Esophagus (tissue), 2 donors: Measurements from ENCODE around the gene POLR1G. TPM values are rescaled to one million over a fixed set of nuclear protein-coding genes. Genes with fewer than 3 reads are reported as not detected.
"Not testable (repeated sequence)": the region's sequence is repeated elsewhere in the genome, so short reads cannot be mapped to it uniquely, and the experiment has no call there.

ENCODE experiments used
- H3K27ac ChIP-seq, 2 donors: one replicate each; pipeline ENCODE4 v1.5.1; 2013; ENCODE audit warnings: low read depth in 2 of 2, mild to moderate bottlenecking in 2 of 2, inconsistent platforms in 1 of 2, low read length in 1 of 2, moderate library complexity in 1 of 2
- H3K27me3 ChIP-seq, 2 donors: one replicate each; pipeline ENCODE4 v1.6.1; 2013; ENCODE audit warnings: low read length in 2 of 2, control low read depth in 1 of 2, mild to moderate bottlenecking in 1 of 2; ENCODE audit not compliant: insufficient read depth in 2 of 2, control insufficient read depth in 1 of 2
- H3K36me3 ChIP-seq, 2 donors: one replicate each; pipeline ENCODE4 v1.6.1; 2013; ENCODE audit warnings: low read length in 1 of 2; ENCODE audit not compliant: control insufficient read depth in 2 of 2, insufficient read depth in 2 of 2
- H3K4me1 ChIP-seq, 2 donors: one replicate each; pipeline ENCODE4 v1.6.1; 2013; ENCODE audit warnings: low read length in 1 of 2; ENCODE audit not compliant: control insufficient read depth in 2 of 2, insufficient read depth in 2 of 2
- H3K4me3 ChIP-seq, 2 donors: one replicate each; pipeline ENCODE4 v1.5.1; 2013; ENCODE audit warnings: low read length in 2 of 2, mild to moderate bottlenecking in 2 of 2, low read depth in 1 of 2, moderate library complexity in 1 of 2
- H3K9me3 ChIP-seq, 2 donors: one replicate each; pipeline ENCODE4 v1.6.1; 2013; ENCODE audit warnings: mild to moderate bottlenecking in 2 of 2, low read depth in 1 of 2, low read length in 1 of 2, moderate library complexity in 1 of 2; ENCODE audit not compliant: control insufficient read depth in 2 of 2, insufficient read depth in 1 of 2
- WGBS, 2 donors: extraction: QIAGEN DNeasy Blood & Tissue Kit; methylation state at CpG; one replicate each; pipeline ENCODE4 v1.1.7; 2013; 5-methylcytosine and 5-hydroxymethylcytosine counted together
- polyA plus RNA-seq, 2 donors: library from polyadenylated mRNA; stranded (reverse); fragments of 200-250 nt; gene quantifications; one replicate each; pipeline ENCODE4 v1.2.3, GENCODE V29; 2013
- donor health status: healthy with polysubstance abuse.
- donor health status: Bipolar disorder and iron deficiency.

The POLR1G gene
- polyA plus RNA-seq, 2 donors, result 6.3 to 6.8 TPM

DNA sequence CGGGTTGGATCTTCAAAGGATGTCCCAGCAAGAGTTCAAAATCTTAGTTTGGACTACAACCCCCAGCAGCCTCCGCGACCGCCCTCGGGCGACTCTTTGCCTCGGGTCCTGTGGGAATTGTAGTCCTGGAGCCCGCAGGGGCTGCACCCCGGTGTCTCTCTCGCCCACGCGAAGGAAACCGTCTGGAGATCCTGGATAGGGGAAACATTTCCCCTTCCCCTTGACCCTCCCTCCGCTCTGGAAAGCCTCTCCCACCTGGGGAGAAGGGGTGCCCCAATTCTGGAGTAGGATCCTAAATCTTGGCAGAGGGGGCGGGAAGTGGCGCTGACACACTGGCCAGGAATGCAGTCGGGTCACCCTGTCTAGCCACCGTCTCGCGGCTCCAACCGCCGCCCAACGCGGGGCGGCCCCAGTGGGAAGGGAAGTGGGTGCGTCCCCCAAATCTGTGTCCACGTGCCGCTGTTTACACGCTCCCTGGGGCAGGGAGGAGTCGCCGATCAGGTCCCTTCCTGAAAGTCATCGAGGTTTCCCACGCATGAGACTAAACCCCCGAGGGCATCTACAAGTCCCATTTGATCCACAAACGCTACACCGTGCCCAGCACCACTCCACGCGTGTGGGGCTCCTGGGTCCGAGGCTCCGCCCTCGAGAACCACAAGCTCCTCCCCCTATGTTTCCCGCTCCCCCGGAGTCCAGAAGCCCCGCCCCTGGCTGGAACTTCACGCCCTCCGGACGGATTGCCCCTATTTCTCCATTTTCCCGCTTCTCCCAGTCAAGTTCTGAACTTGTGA, 814 bp upstream of the POLR1G start:
- Histone ChIP-seq H3K4me3 (peak overlapping the region; percentile 84 to 93), H3K4me1 (no peaks in the 10 kb centered on the region), H3K36me3 (no peaks in the 10 kb centered on the region), H3K9me3 (no peaks in the 10 kb centered on the region), H3K27me3 (no peaks in the 10 kb centered on the region), H3K27ac (peak overlapping the region; percentile 98 to 99)
- WGBS, 2 donors, result 0% methylated on average over 48 of the region's 48 CpGs

DNA sequence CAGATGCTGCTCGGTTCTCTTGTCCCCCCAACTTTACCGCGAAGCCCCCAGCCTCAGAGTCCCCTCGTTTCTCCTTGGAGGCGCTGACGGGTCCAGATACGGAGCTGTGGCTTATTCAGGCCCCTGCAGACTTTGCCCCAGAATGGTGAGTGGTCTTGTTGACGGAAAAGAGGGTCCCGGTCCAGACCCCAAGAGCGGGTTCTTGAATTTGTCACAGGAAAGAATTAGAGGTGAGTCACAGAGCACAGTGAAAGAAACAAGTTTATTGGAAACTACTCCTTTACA, 589 bp downstream of the POLR1G start:
- H3K36me3 ChIP-seq, result no peaks in the 10 kb centered on the region
- H3K4me3 ChIP-seq, result peak overlapping the region; percentile 84 to 93
- no peaks in the 10 kb centered on the region for H3K27me3 ChIP-seq
- H3K4me1 ChIP-seq, result no peaks in the 10 kb centered on the region
- H3K9me3 ChIP-seq, result no peaks in the 10 kb centered on the region
- no peak overlapping the region for H3K27ac ChIP-seq
- WGBS, 2 donors, result 1% methylated on average over 10 of the region's 10 CpGs

DNA sequence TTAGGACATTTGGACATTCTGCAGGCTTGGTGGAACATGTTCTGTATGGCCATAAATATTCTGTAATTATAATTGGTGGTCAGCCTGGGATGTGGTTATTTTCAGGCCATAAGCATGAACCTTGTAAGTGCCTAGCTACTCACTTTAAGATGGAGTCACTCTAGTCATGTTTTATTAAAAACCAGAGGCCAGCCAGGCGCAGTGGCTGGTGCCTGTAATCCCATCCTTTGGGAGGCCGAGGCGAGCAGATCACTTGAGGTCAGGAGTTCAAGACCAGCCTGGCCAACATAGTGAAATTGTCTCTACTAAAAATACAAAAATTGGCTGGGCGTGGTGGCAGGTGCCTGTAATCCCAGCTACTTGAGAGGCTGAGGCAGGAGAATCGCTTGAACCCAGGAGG, 1.1 kb downstream of the POLR1G start:
- WGBS, 2 donors, result 74 to 76% methylated on average over 5 of the region's 5 CpGs
- H3K27me3 ChIP-seq, H3K4me1 ChIP-seq, H3K9me3 ChIP-seq, H3K36me3 ChIP-seq, H3K27ac ChIP-seq: not testable (repeated sequence)
- peak overlapping the region in 1 of 2 donors; percentile 93 for H3K4me3 ChIP-seq

DNA sequence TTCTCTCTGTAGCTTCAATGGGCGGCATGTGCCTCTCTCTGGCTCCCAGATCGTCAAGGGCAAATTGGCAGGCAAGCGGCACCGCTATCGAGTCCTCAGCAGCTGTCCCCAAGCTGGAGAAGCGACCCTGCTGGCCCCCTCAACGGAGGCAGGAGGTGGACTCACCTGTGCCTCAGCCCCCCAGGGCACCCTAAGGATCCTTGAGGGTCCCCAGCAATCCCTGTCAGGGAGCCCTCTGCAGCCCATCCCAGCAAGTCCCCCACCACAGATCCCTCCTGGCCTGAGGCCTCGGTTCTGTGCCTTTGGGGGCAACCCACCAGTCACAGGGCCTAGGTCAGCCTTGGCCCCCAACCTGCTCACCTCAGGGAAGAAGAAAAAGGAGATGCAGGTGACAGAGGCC, 1.7 kb downstream of the POLR1G start:
- Histone ChIP-seq H3K27ac (no peak overlapping the region), H3K4me3 (no peak overlapping the region), H3K36me3 (no peaks in the 10 kb centered on the region), H3K4me1 (no peaks in the 10 kb centered on the region), H3K27me3 (no peaks in the 10 kb centered on the region), H3K9me3 (no peaks in the 10 kb centered on the region)
- 85 to 87% methylated on average over 8 of the region's 8 CpGs for WGBS, 2 donors

DNA sequence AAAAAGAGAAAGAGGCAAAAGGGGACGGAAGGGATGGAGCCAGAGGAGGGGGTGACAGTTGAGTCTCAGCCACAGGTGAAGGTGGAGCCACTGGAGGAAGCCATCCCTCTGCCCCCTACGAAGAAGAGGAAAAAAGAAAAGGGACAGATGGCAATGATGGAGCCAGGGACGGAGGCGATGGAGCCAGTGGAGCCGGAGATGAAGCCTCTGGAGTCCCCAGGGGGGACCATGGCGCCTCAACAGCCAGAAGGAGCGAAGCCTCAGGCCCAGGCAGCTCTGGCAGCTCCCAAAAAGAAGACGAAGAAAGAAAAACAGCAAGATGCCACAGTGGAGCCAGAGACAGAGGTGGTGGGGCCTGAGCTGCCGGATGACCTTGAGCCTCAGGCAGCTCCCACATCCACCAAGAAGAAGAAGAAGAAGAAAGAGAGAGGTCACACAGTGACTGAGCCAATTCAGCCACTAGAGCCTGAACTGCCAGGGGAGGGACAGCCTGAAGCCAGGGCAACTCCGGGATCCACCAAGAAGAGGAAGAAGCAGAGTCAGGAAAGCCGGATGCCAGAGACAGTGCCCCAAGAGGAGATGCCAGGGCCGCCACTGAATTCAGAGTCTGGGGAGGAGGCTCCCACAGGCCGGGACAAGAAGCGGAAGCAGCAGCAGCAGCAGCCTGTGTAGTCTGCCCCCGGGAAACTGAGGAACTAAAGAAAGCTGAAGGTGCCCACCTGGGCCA, 2.5 kb downstream of the POLR1G start:
- 78 to 85% methylated on average over 15 of the region's 15 CpGs for WGBS, 2 donors
- no peaks in the 10 kb centered on the region for H3K4me1 ChIP-seq
- peaks cover 0 to 2% of the 10 kb centered on the region in 2 donors for H3K36me3 ChIP-seq
- H3K27me3 ChIP-seq, result no peaks in the 10 kb centered on the region
- H3K27ac ChIP-seq, result no peak overlapping the region
- no peak overlapping the region for H3K4me3 ChIP-seq
- no peaks in the 10 kb centered on the region for H3K9me3 ChIP-seq

DNA sequence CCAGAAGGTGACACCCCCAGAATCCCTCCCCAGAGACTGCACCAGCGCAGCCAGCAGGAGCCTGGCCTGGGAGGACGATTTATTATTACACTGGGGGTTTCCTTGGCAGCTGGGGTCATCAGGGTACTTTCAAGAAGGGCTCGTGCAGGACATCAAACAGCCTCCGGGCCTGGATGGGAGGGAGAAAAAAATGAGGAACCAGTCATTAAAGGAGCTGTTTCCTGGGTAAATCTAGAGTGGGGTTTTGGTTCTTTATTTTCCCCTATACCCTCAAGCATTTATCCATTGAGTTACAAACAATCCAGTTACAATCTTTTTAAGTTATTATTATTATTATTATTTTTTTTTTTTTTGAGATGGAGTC, 3.1 kb downstream of the POLR1G start:
- Histone ChIP-seq H3K27ac (no peak overlapping the region), H3K9me3 (no peaks in the 10 kb centered on the region), H3K4me1 (no peaks in the 10 kb centered on the region), H3K4me3 (no peak overlapping the region), H3K36me3 (peaks cover 3% of the 10 kb centered on the region in 2 donors), H3K27me3 (no peaks in the 10 kb centered on the region)
- 51 to 57% methylated on average over 4 of the region's 4 CpGs for WGBS, 2 donors

DNA sequence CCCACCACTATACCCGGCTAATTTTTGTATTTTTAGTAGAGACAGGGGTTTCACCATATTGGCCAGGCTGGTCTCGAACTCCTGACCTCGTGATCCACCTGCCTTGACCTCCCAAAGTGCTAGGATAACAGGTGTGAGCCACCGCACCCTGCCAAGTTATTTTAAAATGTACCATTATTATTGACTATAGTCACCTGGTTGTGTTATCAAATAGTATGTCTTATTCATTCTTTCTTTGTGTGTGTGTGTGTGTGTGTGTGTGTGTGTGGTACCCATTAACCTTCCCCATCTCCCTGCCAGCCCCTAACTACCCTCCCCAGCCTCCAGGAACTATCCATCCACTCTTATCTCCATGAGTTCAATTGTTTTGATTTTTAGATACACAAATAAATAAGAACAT, 3.9 kb downstream of the POLR1G start:
- H3K4me3 ChIP-seq, H3K27me3 ChIP-seq, H3K27ac ChIP-seq, H3K4me1 ChIP-seq, H3K9me3 ChIP-seq, H3K36me3 ChIP-seq: not testable (repeated sequence)
- 93 to 94% methylated on average over 4 of the region's 4 CpGs for WGBS, 2 donors

DNA sequence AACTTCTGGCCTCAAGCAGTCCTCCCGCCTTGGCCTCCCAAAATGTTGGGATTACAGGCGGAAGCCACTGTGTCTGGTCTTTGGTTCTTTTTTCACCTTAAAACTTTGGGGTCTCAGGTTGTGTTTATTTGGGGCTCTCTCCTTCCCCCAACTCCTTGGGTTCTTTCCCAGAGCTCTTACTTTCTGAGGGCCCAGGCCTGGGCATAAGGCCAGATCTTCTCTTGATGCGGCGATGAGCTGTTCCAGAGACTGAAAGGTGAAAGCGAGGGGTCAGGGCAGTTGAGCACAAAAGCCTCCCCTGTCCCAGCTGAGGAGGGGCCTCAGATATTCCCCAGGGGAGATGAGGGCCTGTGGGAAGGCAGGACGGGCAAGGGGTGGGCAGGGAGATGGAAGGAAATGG, 7.1 kb downstream of the POLR1G start:
- Histone ChIP-seq H3K36me3 (peaks cover 3 to 11% of the 10 kb centered on the region in 2 donors), H3K4me1 (no peaks in the 10 kb centered on the region), H3K27me3 (no peaks in the 10 kb centered on the region), H3K9me3 (no peaks in the 10 kb centered on the region), H3K27ac (no peak overlapping the region), H3K4me3 (no peak overlapping the region)
- 88 to 89% methylated on average over 6 of the region's 6 CpGs for WGBS, 2 donors

DNA sequence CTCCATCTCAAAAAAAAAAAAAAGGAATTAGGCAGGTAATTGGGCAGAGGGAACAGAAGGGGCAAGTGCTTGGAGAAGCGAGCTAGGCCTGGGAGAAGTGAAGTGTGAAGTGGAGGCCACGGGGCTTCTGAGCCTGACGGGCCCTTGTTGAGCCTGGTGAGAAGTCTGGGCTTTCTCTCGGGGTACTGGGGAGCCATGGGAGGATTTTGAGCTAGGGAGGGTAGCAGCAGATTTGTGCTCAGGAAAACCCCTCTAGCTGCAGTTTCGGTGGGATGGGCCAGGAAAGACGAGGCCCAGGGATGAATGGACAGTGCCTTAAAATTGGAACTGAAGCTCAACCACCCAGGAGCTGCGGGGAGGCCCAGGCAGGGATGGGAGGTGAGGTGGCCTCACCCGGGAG, 8.0 kb downstream of the POLR1G start:
- Histone ChIP-seq H3K9me3 (no peaks in the 10 kb centered on the region), H3K27me3 (no peaks in the 10 kb centered on the region), H3K27ac (no peak overlapping the region), H3K36me3 (peaks cover 6 to 17% of the 10 kb centered on the region in 2 donors), H3K4me1 (no peaks in the 10 kb centered on the region), H3K4me3 (no peak overlapping the region)
- 93 to 95% methylated on average over 8 of the region's 8 CpGs for WGBS, 2 donors

DNA sequence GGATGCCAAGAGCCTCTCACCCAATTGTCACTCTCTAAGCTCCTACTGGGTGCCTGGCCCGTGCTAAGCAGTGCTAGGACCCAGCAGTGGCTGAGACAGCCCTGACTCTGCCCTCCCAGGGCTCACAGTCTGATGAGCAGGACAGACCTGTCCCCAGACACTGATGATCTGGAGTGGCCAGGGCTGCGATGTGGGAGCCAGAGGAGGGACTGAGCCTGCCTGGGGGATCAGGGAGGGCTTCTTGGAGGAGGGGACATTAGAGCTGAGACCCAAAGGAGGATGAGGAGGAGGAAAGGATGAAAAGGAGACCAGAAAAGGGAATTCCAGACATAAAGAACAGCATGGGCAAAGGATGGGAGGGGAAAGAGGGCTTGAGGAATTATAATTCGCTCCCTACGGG, 10.7 kb downstream of the POLR1G start:
- H3K27me3 ChIP-seq, result no peaks in the 10 kb centered on the region
- no peaks in the 10 kb centered on the region for H3K9me3 ChIP-seq
- H3K4me3 ChIP-seq, result no peak overlapping the region
- no peak overlapping the region for H3K27ac ChIP-seq
- peaks cover 0 to 6% of the 10 kb centered on the region in 2 donors for H3K4me1 ChIP-seq
- WGBS, 2 donors, result 76 to 90% methylated on average over 4 of the region's 4 CpGs
- H3K36me3 ChIP-seq, result peaks cover 6 to 24% of the 10 kb centered on the region in 2 donors
